Tibial nerve (tissue), 4 donors: ENCODE measurements around the gene ZNF622.

Experiments used
- EP300 ChIP-seq, 2 donors: sonication (generic); formaldehyde crosslinking; IDR thresholded peaks; one replicate each; pipeline ENCODE4 v1.6.1; 2017; ENCODE audit warnings: antibody characterized with exemption in 2 of 2, mild to moderate bottlenecking in 1 of 2
- POLR2A ChIP-seq, 2 donors: fragments of 450-650 bp; IDR thresholded peaks; one replicate each; pipeline ENCODE4 v1.6.1; 2017; ENCODE audit warnings: antibody characterized with exemption in 2 of 2, mild to moderate bottlenecking in 2 of 2, moderate library complexity in 2 of 2
- TF ChIP-seq, protein P1 (sequence below), 5 experiments: fragments of 200-600 bp in 3 of 5; fragments of 450-650 bp in 2 of 5; sonication (generic) in 3 of 5; IDR thresholded peaks; one replicate each; pipeline ENCODE4 v1.5.1; 2016 to 2019; ENCODE audit warnings: antibody characterized with exemption in 5 of 5, mild to moderate bottlenecking in 3 of 5, moderate library complexity in 2 of 5

DNA sequence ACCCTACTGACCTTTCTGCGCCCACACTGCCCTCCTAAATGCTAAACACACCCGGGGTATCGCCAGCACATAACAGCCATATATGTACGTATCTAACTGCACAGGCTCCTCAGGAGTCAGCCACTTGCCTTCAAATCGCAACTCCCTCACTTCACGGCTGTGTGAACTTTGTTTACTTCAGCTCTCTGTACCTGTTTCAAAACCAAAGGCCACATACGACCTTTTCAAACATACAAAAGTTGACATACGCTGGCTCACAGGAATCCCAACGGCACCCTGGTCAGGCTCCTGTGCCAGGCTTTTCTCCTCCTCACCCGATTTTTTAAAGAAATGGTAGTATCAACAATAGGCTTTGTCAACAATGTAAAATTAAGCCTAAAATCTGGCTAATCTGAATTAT is 39.0 kb upstream of the ZNF622 start:
- TF ChIP-seq, protein P1, sequence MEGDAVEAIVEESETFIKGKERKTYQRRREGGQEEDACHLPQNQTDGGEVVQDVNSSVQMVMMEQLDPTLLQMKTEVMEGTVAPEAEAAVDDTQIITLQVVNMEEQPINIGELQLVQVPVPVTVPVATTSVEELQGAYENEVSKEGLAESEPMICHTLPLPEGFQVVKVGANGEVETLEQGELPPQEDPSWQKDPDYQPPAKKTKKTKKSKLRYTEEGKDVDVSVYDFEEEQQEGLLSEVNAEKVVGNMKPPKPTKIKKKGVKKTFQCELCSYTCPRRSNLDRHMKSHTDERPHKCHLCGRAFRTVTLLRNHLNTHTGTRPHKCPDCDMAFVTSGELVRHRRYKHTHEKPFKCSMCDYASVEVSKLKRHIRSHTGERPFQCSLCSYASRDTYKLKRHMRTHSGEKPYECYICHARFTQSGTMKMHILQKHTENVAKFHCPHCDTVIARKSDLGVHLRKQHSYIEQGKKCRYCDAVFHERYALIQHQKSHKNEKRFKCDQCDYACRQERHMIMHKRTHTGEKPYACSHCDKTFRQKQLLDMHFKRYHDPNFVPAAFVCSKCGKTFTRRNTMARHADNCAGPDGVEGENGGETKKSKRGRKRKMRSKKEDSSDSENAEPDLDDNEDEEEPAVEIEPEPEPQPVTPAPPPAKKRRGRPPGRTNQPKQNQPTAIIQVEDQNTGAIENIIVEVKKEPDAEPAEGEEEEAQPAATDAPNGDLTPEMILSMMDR (IDR thresholded peaks at IDR 0.05) = no peak
- TF ChIP-seq EP300 (IDR thresholded peaks at IDR 0.05) (no peak), POLR2A (IDR thresholded peaks at IDR 0.05) (no peak)
